K562 (cell line): ENCODE data around the gene CCDC69. TPM values are rescaled to one million over a fixed set of nuclear protein-coding genes. Genes with fewer than 3 reads are reported as not detected.
"Not testable (repeated sequence)": the region's sequence is repeated elsewhere in the genome, so short reads cannot be mapped to it uniquely, and the experiment has no call there.

ENCODE experiments used
- ATAC-seq: fragments of 200-7000 bp; cut with Tn5 transposase; 3 replicates; pipeline ENCODE4 v1.9.1; 2020; ENCODE audit warnings: moderate library complexity
- BruUV-seq: library from RNA; stranded (reverse); fragments of 400-500 nt; replicated peaks from 2 replicates; lab custom pipeline; 2021; lab: Mats Ljungman, UMichigan
- CTCF ChIA-PET: fragments of 300-600 bp; formaldehyde crosslinking; extraction: SDS; loops from one replicate; lab custom pipeline; 2021; ENCODE audit warnings: low intra/inter-chr PET ratio; lab: Yijun Ruan, JAX
- POLR2A ChIA-PET: fragments of 300-600, 350-650 bp; sonication (Branson Sonifier 250); formaldehyde crosslinking; extraction: SDS; loops from one replicate; lab custom pipeline; 2021; ENCODE audit warnings: antibody characterized with exemption, inconsistent platforms; lab: Yijun Ruan, JAX
- DNase-seq, 4 experiments: peaks; one replicate each; pipeline versions ENCODE4 v3.0.0 to v3.0.0-alpha.2; 2011 to 2018; ENCODE audit warnings: low spot score in 3 of 4, mixed read lengths in 3 of 4; ENCODE audit errors: extremely low read depth in 1 of 4
- FAIRE-seq: peaks from 2 replicates; lab custom pipeline; 2011; peaks lifted over from hg19 to GRCh38; lab: Jason Lieb, UNC
- H2AFZ ChIP-seq: 2 replicates; pipeline ENCODE4 v1.6.0; 2011; ENCODE audit warnings: low read depth, low read length, control low read depth, inconsistent platforms
- H3K27ac ChIP-seq: fragments of 200-600 bp; 3 replicates; pipeline ENCODE4 v1.8.0; 2011; ENCODE audit warnings: low read depth, mild to moderate bottlenecking, control low read depth, inconsistent platforms, low read length, moderate library complexity, mixed read lengths; ENCODE audit errors: extremely low read depth
- H3K27me3 ChIP-seq, 2 experiments: fragments of 300-600 bp in 1 of 2; 2 replicates in 1 of 2; 3 replicates in 1 of 2; pipeline versions ENCODE4 v1.6.0 to v1.8.0; 2011; ENCODE audit warnings: inconsistent platforms in 2 of 2, low read length in 2 of 2, mild to moderate bottlenecking in 1 of 2, mixed read lengths in 1 of 2, moderate library complexity in 1 of 2; ENCODE audit not compliant: control insufficient read depth in 2 of 2, insufficient read depth in 2 of 2
- H3K36me3 ChIP-seq: fragments of 300-600 bp; 3 replicates; pipeline ENCODE4 v1.8.0; 2011; ENCODE audit warnings: mild to moderate bottlenecking, low read length, inconsistent platforms; ENCODE audit not compliant: control insufficient read depth, insufficient read depth
- H3K4me1 ChIP-seq, 2 experiments: fragments of 200-600 bp in 1 of 2; replicated peaks in 1 of 2; 2 replicates in 1 of 2; 3 replicates in 1 of 2; pipeline versions ENCODE4 v1.5.1 to v1.8.0; 2011; ENCODE audit warnings: inconsistent platforms in 2 of 2, low read length in 2 of 2, mild to moderate bottlenecking in 1 of 2, mixed read lengths in 1 of 2, moderate library complexity in 1 of 2; ENCODE audit not compliant: control insufficient read depth in 2 of 2, insufficient read depth in 2 of 2
- H3K4me2 ChIP-seq: 2 replicates; pipeline ENCODE4 v1.6.1; 2011; ENCODE audit warnings: low read length, control low read depth, inconsistent platforms, mixed read lengths; ENCODE audit not compliant: insufficient read depth
- H3K4me3 ChIP-seq: fragments of 200-600 bp; sonication (generic), shearing (Covaris generic); 2 replicates; pipeline ENCODE4 v1.5.1; 2016; ENCODE audit warnings: control low read depth, inconsistent platforms
- H3K79me2 ChIP-seq: fragments of 200-600 bp; 3 replicates; pipeline ENCODE4 v1.8.0; 2011; ENCODE audit warnings: low read length, inconsistent platforms; ENCODE audit not compliant: control insufficient read depth, insufficient read depth
- H3K9ac ChIP-seq, 2 experiments: 2 replicates each; pipeline versions ENCODE4 v1.6.0 to v1.6.1; 2011; ENCODE audit warnings: low read depth in 2 of 2, low read length in 2 of 2, control low read depth in 1 of 2, inconsistent platforms in 1 of 2, mild to moderate bottlenecking in 1 of 2, mixed read lengths in 1 of 2; ENCODE audit not compliant: insufficient read depth in 1 of 2
- H3K9me1 ChIP-seq: one replicate; pipeline ENCODE4 v1.6.0; 2011; ENCODE audit warnings: inconsistent platforms, mild to moderate bottlenecking, low read length, moderate library complexity; ENCODE audit not compliant: control insufficient read depth, insufficient read depth
- H3K9me3 ChIP-seq: replicated peaks from 2 replicates; pipeline ENCODE4 v1.5.1; 2011; ENCODE audit warnings: low read depth, low read length, inconsistent platforms; ENCODE audit not compliant: control insufficient read depth, insufficient read depth
- H4K20me1 ChIP-seq: replicated peaks from 2 replicates; pipeline ENCODE4 v1.6.1; 2011; ENCODE audit warnings: low read length, inconsistent platforms, mixed read lengths; ENCODE audit not compliant: control insufficient read depth, insufficient read depth
- WGBS: fragments of 100-300 bp; shearing (Covaris generic); methylation state at CpG from one replicate; pipeline ENCODE4 v1.1.6; 2016; ENCODE audit warnings: low coverage, mixed read lengths; ENCODE audit not compliant: insufficient coverage; ENCODE audit errors: missing lambda C conversion rate; 5-methylcytosine and 5-hydroxymethylcytosine counted together
- in situ Hi-C: fragments of 300-500 bp; cut with MboI; formaldehyde crosslinking; loops from 4 replicates; pipeline ENCODE4 v1.15.0; 2018; ENCODE audit warnings: inconsistent platforms, mixed read lengths
- intact Hi-C: fragments of 100-400 bp; cut with micrococcal nuclease; formaldehyde crosslinking; loops from 2 replicates; pipeline ENCODE4 v1.14.2; 2022
- polyA plus RNA-seq, 8 experiments: library from polyadenylated mRNA; depleted of rRNA in 4 of 8; stranded (reverse) in 5 of 8; unstranded in 3 of 8; fragments of >200 nt; fragmentation: Nextera tagmentation in 2 of 8; fragmentation: Illumina TruSeq in 1 of 8; extraction: Ambion mirVana in 2 of 8; extraction: Trizol in 1 of 8; gene quantifications; 2 replicates each; pipeline versions ENCODE4 v1.2.1 to v1.2.3, GENCODE V29; 2011 to 2014; ENCODE audit warnings: inconsistent platforms in 1 of 8, missing spikeins in 1 of 8
- total RNA-seq, 7 experiments: library from RNA; depleted of rRNA in 6 of 7; stranded (reverse); fragments of >200 nt in 6 of 7; fragmentation: Illumina TruSeq in 2 of 7; extraction: Trizol in 2 of 7; gene quantifications; 2 replicates each; pipeline versions ENCODE4 v1.2.1 to v1.2.3, GENCODE V29; 2011 to 2021; ENCODE audit warnings: low replicate concordance in 1 of 7
- TF ChIP-seq, protein P1 (sequence below): fragments of 250-450 bp; sonication (Bioruptor Pico); IDR thresholded peaks from 2 replicates; pipeline ENCODE4 v1.5.1; 2021; ENCODE audit warnings: mild to moderate bottlenecking

Gene CCDC69
- total and polyA plus RNA-seq, 9 of the 15 experiments (the other 6 are each of a cell fraction or from before 2014, with no cell fraction given), result 0.65 to 12.2 (median 7.6) TPM

DNA sequence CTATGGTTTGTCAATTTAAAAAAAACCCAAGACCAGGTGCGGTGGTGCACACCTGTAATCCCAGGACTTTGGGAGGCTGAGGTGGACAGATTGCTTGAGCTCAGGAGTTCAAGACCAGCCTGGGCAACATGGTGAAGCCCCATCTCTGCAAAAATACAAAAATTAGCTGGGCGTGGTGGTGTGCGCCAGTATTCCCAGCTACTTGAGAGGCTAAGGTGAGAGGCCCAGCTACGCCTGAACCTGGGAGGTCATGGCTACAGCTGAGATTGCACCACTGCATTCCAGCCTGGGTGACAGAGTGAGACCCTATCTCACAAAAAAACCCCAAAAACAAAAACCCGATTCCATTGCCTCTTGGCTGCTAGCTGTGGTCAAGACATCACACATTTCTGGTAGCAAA is 31.1 kb upstream of the CCDC69 start:
- H3K4me2 ChIP-seq, BruUV-seq, H3K9me1 ChIP-seq, H3K9me3 ChIP-seq, H3K9ac ChIP-seq, DNase-seq, H3K27ac ChIP-seq, ATAC-seq, FAIRE-seq, H3K4me3 ChIP-seq, H3K79me2 ChIP-seq, H2AFZ ChIP-seq, H3K27me3 ChIP-seq, intact Hi-C loops, H3K36me3 ChIP-seq, H4K20me1 ChIP-seq, in situ Hi-C loops, CTCF ChIA-PET: not testable (repeated sequence)
- 81% methylated on average over 5 of the region's 5 CpGs for whole genome bisulfite sequencing
- H3K4me1 ChIP-seq, result peaks cover 9 to 18% of the 10 kb centered on the region in 2 experiments; a peak in 4 of 5 replicates
- POLR2A ChIA-PET, result interaction anchor here (0.7 to 3.1 kb wide), 2 partner anchors 11 to 300 kb away, joined by 3 to 11 read pairs; no protein-coding TSS in a partner anchor

DNA sequence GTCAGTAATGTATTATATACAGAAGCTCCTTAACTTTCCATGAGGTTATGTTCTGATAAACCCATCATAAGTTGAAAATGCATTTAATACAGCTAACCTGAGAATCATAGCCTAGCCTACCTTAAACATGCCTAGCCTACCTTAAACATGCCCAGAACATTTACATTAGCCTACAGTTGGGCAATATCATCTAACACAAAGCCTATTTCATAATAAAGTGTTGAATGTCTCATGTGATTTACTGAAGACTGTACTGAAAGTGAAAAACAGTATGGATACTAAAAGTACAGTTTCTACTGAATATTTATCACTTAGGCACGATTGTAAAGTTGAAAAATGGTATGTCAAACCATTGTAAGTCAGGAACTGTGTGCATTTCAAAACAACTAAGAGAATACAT is 30.7 kb upstream of the CCDC69 start:
- H3K79me2 ChIP-seq, result peaks cover 3% of the 10 kb centered on the region; the same call in 2 of the 3 replicates
- H3K9ac ChIP-seq, result no peak overlapping the region
- DNase-seq (no peak), ATAC-seq (no peak), FAIRE-seq (no peak)
- no peak overlapping the region for H3K27ac ChIP-seq
- intact Hi-C loops (no loop called here), in situ Hi-C loops (no loop called here)
- no peaks in the 10 kb centered on the region for H3K36me3 ChIP-seq
- no peak overlapping the region for H2AFZ ChIP-seq
- ChIA-PET CTCF (no interaction called here), POLR2A (interaction anchor here (0.7 to 3.1 kb wide), 5 partner anchors 10 to 299 kb away, joined by 3 to 11 read pairs (median 3); no protein-coding TSS in a partner anchor)
- no TSS peak for BruUV-seq
- H3K4me1 ChIP-seq, result peaks cover 9 to 18% of the 10 kb centered on the region in 2 experiments; a peak in 4 of 5 replicates
- H4K20me1 ChIP-seq, result no peaks in the 10 kb centered on the region
- H3K9me3 ChIP-seq, result no peaks in the 10 kb centered on the region
- no peak overlapping the region for H3K4me2 ChIP-seq
- no peaks in the 10 kb centered on the region for H3K9me1 ChIP-seq
- no peak overlapping the region for H3K4me3 ChIP-seq
- H3K27me3 ChIP-seq, result no peaks in the 10 kb centered on the region
- WGBS, result 47% methylated on average over 1 of the region's 1 CpG
- TF ChIP-seq, protein P1, sequence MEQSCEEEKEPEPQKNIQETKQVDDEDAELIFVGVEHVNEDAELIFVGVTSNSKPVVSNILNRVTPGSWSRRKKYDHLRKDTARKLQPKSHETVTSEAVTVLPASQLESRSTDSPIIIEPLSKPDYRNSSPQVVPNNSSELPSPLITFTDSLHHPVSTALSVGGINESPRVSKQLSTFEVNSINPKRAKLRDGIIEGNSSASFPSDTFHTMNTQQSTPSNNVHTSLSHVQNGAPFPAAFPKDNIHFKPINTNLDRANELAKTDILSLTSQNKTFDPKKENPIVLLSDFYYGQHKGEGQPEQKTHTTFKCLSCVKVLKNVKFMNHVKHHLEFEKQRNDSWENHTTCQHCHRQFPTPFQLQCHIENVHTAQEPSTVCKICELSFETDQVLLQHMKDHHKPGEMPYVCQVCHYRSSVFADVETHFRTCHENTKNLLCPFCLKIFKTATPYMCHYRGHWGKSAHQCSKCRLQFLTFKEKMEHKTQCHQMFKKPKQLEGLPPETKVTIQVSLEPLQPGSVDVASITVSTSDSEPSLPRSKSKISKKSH, result 0 out of 2 replicates have a peak, but pooled peaks have one; percentile 13
